ENCODE data around the gene IQGAP3.
"Not testable (repeated sequence)": the region's sequence is repeated elsewhere in the genome, so short reads cannot be mapped to it uniquely, and the experiment has no call there.

IQGAP3 gene

DNA sequence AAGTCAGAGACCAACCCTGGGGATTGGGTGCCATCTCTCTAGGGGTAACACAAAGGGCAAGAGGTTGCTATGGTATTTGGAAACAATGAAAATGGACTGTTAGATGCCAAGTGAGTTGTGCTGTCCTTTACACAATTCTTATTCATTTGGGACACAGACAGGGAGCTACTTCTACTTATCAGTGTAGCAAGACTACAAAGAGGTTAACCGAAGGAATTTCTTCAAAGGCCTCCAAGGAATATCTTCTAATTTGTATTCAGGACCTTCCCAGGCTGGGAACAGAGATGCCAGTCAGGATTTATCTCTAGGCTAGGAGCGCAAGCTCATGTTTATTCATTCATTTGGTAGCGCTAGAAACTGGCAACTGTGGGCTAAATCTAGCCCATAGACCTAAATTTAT lies 21.8 kb upstream of the IQGAP3 start:
- no peak for DNase-seq

DNA sequence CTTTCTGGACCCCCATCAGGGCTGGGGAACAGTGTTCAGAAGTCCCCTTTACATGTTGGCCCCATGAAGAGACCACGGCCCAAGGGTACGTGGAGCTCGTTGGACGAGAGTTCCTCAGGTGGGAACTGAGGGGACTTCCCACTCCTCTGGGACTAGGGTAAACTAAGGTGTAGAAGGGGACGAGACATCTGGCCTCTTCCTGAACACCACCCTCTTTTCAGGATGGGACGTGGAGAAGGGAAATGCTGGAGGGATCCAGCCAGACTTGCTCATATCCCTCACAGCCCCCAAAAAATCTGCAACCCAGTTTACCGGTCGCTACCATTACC lies 21.3 kb upstream of the IQGAP3 start:
- no peak for DNase-seq

- peak; percentile 18 for DNase-seq
These were observed 20.7 kb upstream of the IQGAP3 start for GRCh38 chr1:156592910-156593660.

- DNase-seq = peak; percentile 16
These were observed 20.0 kb upstream of the IQGAP3 start for GRCh38 chr1:156592158-156592909.

GRCh38 chr1:156591432-156592157 lies 19.2 kb upstream of the IQGAP3 start, which contains the start of gene NAXE:
TSS of gene NAXE (plus strand) at chr1:156591776. CDS start at chr1:156591805, 29 bp downstream.
- peak; percentile 87 for DNase-seq

- DNase-seq = peak; percentile 49
These were observed 18.7 kb upstream of the IQGAP3 start for GRCh38 chr1:156591181-156591431.

GRCh38 chr1:156590326-156591180 lies 18.2 kb upstream of the IQGAP3 start:
- no peak for DNase-seq

- no peak for DNase-seq
These were observed 17.2 kb upstream of the IQGAP3 start for GRCh38 chr1:156589546-156589945.

- DNase-seq = not testable (repeated sequence)
These were observed 15.6 kb upstream of the IQGAP3 start for GRCh38 chr1:156587927-156588326.

GRCh38 chr1:156586892-156587477 lies 14.6 kb upstream of the IQGAP3 start:
- no peak for DNase-seq

DNA sequence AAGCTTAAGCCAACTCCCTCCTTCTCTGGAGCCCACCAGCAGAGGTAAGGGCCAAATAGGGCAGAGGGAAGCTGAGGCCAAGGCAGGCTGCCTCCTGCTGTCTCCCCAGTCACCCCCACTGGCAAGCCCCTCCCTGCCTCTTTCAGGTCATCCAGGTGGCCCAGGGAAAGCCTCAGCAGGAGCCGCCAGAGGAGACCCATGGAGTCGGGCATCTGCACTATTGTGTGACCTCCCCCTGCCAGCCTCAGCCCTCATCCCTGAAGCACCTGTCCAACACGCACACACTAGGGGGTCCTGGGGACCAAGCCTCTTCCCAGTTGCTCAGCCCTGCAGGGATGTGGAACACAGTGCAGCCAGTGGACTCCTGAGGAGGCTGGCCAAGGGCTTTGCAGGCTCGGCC lies 14.0 kb upstream of the IQGAP3 start:
- DNase-seq = no peak

- peak; percentile 31 for DNase-seq
These were observed 12.4 kb upstream of the IQGAP3 start for GRCh38 chr1:156584813-156585212.

DNA sequence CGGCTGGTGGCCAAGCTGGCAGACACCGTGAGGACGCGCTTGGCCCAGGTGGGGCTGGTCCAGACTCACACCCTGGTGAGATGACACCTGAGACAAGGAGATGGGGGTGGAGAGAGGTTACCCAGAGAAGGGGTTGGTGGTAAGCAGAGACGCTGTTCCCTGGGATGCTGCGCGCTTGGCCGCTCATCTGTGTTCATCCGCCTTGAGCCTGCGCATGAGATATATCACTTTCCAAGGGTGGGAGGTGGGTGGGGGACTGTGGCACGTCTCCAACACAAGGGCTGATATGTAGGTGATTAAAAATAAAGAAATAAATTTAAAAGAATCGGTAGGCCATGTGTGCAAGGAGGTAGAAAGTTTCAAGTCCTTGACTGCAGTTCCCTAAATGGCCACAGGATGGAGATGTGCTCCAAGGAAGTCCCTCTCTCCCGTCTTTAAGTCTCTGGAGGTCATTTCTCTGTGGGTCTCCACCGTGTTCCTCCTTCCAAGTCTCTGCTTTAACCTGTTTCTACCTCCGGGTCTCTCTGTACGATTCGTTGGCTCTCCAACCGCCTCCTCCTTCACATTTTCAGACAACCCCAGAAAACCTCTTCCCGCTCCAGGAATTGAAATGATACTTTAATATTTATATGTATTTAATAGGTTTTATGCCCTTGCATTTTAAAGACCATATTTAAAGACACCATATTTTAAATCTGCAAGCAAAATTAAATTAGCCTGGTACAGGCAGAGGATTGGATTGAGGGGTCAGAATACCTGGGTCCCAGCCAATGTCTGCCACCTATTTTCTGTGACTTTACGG lies 11.7 kb upstream of the IQGAP3 start:
- DNase-seq = peak; percentile 94

GRCh38 chr1:156582388-156583017 lies 10.1 kb upstream of the IQGAP3 start:
- DNase-seq = peak; percentile 27

- DNase-seq = peak; percentile 57
These were observed 9.5 kb upstream of the IQGAP3 start for GRCh38 chr1:156581661-156582387.

DNA sequence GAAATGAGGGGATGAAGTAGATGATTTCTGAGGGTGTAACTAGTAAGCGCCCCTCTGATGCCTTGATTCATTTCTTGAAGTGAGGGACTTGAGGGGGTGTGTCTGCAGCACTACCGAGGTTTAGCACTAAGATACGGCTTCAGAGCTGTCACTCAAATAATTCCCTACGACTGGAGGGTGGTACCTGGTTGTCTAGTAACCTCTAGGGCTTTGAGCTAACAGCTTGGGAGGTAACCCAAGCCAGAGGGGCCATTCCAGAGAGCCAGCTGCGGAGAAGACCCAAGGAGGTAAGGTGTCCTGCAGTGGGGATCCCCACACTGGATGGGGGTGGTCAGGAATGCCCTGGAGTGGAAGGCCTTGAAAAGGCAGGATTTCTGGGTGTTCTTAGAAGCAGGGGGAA lies 7.1 kb upstream of the IQGAP3 start, which contains the start of gene TTC24:
TSS of gene TTC24 (plus strand) at position 252 of the 400 bp plus-strand sequence. CDS start 1,642 bp downstream, outside the sequence.
- DNase-seq = no peak

- no peak for DNase-seq
These were observed 5.7 kb upstream of the IQGAP3 start for GRCh38 chr1:156578055-156578454.

GRCh38 chr1:156577550-156577949 lies 5.2 kb upstream of the IQGAP3 start:
- no peak for DNase-seq

GRCh38 chr1:156574039-156574633 lies 1.8 kb upstream of the IQGAP3 start:
- DNase-seq = no peak

- no peak for DNase-seq
These were observed 276 bp upstream of the IQGAP3 start for GRCh38 chr1:156572663-156573018.

Data from hematopoietic multipotent progenitor cell treated with erythropoietin and hydrocortisone succinate and interleukin-3 and kit ligand, for 4 days (in vitro differentiated cells).